ENCODE measurements around the gene HTT.

GRCh38 chr4:3177905-3178304, 103.4 kb downstream of the HTT start:
- TF ChIP-seq CTCF (IDR thresholded peaks at IDR 0.05; ENCODE audit: poor library complexity, severe bottlenecking) (no peak), EZH2 (IDR thresholded peaks at IDR 0.05; ENCODE audit: borderline replicate concordance, insufficient read depth, low read length, poor library complexity, severe bottlenecking) (no peak), EP300 (conservative IDR thresholded peaks at IDR 0.05; ENCODE audit: poor library complexity, severe bottlenecking) (no peak), RAD21 (conservative IDR thresholded peaks at IDR 0.05) (no peak), TAF1 (IDR thresholded peaks at IDR 0.05; ENCODE audit: low read depth) (no peak), MXI1 (conservative IDR thresholded peaks at IDR 0.05; ENCODE audit: poor library complexity, severe bottlenecking) (no peak), POLR2AphosphoS5 (IDR thresholded peaks at IDR 0.05) (no peak), REST (IDR thresholded peaks at IDR 0.05; ENCODE audit: borderline replicate concordance) (no peak), SMC3 (conservative IDR thresholded peaks at IDR 0.05; ENCODE audit: poor library complexity) (no peak)
